GM18951 (cell line): ENCODE measurements around the gene TRIO.

ENCODE experiments used
- POLR2A ChIP-seq: IDR thresholded peaks from 4 replicates; pipeline ENCODE4 v1.6.1; 2011; ENCODE audit warnings: mild to moderate bottlenecking; ENCODE audit not compliant: insufficient read length, insufficient read depth; ENCODE audit errors: extremely low read depth
- in situ Hi-C: fragments of 300-500 bp; cut with MboI; formaldehyde crosslinking; loops from one replicate; pipeline ENCODE4 v1.12.0; 2022; ENCODE audit warnings: low sequenced_read_pairs, mixed read lengths, inconsistent platforms; ENCODE audit not compliant: unreplicated experiment

The TRIO gene

DNA sequence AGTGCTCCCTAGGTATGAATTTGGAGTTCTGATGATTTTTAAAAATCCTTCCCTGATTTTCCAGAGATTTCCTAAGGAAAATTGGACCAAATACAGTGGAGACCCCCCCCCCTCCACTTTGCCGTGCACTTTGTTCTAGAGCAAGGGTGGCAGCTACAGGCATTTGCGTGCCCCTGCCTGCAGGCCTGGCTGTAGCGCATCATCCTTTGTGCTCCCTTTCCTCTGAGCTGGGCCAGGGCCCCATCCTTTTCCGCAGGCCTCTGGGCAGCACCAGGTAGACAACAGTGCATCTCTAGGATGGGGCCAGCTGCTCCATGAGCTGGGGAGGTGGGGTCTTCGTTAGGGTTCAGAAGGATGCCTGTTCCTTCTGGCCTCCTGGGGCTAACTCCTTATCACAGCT lies 39.6 kb downstream of the TRIO start:
- TF ChIP-seq POLR2A, result no peak
- in situ Hi-C loops, result no loop called here

DNA sequence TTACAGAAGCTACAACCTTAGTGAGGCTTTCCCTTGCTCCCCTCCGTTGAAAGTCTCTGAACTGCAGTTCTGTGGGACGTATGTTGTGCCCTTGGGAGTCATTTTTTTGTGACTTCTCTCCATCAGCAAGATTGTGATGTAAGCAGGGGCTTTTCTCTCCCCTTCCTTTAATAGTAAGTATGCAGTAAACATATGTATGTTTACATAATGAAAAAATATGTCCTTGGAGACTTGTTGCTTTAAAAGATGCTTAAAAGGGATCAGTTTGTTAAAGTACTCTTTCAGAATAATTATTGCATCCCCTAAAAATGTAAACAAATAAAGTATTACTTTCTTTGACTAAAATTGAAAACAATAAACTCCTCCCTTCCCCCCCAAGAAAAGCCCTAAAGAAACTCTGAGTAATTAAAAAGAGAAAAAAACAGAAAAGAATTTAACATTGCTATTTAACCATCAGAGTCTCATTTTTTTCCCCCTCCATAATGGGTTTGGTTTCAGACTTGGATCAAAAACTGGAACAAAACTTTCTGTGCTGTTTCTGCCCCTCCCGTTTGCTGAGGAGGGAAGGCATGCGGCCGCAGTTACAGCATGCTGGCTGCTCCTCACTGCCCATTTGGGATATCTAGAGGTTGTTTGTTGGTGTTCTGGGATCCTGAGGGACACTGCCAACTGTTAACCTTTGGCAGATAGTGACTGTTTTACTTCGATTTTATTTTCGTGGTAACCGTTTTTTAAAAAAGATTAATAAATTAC lies 40.2 kb downstream of the TRIO start:
- in situ Hi-C loops, result no loop called here

DNA sequence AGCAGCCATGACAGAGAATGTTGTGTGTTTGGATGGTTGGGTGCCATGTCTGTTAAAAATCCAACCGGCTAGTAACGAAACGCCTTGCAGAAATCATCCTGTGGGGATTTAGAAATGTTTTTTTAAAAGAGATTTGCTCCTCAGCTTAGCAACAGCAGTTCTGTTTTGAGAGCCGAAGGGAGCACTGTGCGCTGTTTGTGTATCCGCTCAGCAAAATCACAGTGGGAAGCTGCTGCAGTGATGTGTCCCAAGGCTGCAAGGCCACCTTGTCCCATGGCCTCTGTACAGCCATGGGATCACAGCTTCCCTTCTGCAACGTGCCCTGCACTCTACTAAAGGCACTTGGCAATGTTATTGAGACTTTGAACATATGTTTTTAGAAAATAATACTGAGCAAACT lies 40.9 kb downstream of the TRIO start:
- in situ Hi-C loops, result no loop called here
- no peak for TF ChIP-seq POLR2A

More for the DNA sequence above, 40.2 kb downstream of the TRIO start:
- no peak for TF ChIP-seq POLR2A

GRCh38 chr5:14184725-14185124 lies 41.6 kb downstream of the TRIO start:
- in situ Hi-C loops, result no loop called here
- TF ChIP-seq POLR2A, result no peak

- in situ Hi-C loops, result no loop called here
- no peak for TF ChIP-seq POLR2A
Measured at GRCh38 chr5:14185326-14186058, 42.4 kb downstream of the TRIO start.

DNA sequence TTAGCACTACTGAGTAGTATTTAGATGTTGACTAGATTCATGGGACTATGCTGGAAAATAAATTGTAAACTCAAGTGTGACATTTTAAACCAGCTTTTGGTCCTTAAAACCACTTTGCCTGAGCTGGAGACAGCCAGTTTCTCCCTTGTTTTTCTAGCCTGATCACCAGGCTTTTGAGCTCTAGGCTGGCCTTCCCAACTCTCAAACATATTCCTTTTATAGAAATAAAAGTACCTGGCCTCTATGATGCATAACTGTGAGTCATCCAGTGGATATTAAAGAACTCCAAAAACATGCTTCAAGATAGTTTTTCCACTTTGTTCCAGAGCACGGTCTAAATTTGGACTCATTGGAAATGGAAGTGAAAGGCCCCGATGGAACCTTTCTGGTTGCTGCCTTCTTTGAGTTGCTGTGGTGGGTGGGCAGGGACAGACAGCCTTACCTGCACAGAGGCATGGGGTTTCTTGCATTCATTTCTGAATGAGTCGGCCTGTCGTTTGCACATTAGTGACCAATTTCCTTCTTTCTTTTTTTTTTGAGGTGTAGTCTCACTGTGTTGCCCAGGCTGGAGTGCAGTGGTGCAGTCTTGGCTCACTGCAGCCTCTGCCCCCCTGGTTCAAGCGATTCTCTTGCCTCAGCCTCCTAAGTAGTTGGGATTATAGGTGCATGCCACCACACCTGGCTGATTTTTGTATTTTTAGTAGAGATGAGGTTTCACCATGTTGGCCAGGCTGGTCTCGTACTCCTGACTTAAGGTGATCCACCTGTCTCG lies 43.1 kb downstream of the TRIO start:
- TF ChIP-seq POLR2A, result no peak
- in situ Hi-C loops, result no loop called here

DNA sequence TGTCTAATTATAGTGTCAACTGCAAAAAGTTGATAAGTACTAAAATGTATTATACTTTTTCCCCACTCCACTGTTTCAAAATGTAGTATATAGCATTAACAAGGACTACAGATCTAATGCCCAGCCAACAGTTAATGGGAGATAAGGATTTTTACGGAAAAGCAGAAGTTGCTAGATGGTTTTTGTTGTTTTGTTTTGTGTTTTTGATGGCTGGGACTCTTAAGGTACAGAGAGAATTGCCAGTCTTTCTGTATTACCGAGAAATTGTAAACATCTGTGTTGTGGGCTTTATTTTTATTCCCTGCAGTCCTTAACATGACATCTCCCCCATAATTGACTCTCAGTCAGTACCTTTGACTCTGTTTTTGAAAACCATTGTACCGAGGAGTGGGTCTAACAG lies 44.0 kb downstream of the TRIO start:
- in situ Hi-C loops, result no loop called here

DNA sequence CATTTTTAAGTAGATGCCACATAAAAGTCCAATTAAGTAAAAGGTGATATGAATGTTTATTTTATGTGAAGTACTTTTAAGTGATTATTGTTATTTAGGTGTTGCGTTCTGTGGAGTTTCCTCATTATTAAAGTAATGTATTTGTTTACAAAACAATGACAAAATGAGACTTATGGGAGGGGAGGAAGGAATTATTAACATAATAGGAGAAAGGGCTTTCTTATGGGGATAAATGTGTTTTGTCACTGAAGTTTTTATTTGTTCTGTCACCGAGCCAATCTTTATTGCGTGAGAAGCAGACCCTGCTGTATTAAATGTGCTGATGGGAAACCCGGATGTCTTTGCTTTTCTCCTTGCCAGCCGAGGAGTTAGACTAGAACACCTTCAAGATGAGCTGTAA lies 44.5 kb downstream of the TRIO start:
- in situ Hi-C loops, result no loop called here
- no peak for TF ChIP-seq POLR2A

More for the DNA sequence above, 44.0 kb downstream of the TRIO start:
- TF ChIP-seq POLR2A, result no peak

DNA sequence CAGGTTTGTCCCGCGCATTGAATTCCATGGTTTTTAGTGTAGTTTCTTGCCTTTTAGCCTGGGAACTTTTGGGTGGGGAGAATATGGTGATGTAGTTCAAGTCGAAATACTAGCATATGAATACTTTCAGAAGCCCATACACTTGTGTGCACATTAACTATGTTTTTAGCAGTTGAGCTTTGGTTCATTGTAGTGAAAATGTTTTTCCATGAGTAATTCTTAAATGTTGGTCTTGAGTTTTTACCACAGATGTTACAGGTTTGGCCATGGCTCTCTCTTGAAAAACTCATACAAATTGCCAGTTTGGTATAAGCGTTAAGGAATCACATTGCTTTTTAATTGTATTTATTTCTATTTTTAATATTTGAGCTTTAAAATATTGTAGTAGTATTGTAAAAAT lies 45.6 kb downstream of the TRIO start:
- in situ Hi-C loops, result no loop called here
- no peak for TF ChIP-seq POLR2A

GRCh38 chr5:14189680-14190079 lies 46.5 kb downstream of the TRIO start:
- no peak for TF ChIP-seq POLR2A
- in situ Hi-C loops, result no loop called here

DNA sequence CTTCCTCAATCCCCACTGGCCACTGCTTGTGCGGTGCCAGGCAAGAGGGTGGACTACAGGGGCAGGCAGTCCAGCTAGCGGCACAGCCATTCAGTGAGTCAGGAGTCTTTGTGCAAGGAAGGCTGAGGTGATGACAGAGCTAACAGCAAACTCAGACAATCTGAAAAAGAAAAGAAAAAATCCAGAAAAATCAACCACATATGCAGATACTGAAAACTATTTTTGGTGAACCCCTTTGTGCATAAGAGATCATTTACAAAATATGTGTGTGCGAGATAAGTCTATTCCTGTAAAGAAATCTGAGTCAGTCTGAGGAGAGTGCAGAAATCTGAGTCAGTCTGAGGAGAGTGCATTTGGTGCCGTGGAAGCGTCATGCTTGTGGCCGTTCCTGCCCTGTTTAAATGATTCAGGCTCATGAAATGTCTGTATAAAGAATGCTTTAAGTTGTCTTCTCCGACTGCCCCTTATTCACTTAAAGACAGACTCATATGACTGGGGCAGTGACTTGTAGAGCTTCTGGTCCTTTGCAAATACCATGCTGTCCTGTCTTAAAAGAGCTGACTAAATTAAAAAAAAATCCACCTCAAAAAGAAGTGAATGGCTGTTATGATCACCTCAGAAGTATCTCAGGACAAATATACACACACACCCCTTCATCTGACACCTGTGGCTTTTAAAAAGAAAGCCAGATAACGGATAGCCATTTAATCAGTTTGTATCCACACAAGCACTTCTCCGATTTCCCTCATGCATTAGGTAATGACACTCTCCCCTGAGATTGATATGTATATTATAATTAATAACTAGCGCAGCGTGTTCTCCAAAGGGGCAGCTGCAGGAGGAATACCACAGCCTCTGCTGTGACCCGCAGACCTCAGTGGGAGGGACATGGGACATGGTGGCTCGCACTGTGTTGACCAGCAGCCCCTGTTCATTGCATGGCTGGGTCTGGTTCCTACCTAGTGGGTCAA lies 47.3 kb downstream of the TRIO start:
- in situ Hi-C loops, result no loop called here
- TF ChIP-seq POLR2A, result no peak

GRCh38 chr5:14191325-14191724 lies 48.2 kb downstream of the TRIO start:
- in situ Hi-C loops, result no loop called here
- no peak for TF ChIP-seq POLR2A
